ENCODE measurements around the gene LMO4.

The LMO4 gene

GRCh38 chr1:87328272-87329050 lies at the start of gene LMO4:
Gene LMO4 (plus strand): TSS chr1:87328880. CDS start chr1:87332016, 3,136 bp downstream.
- peaks cover 5% of the 10 kb centered on the region in 2 donors for H3K36me3 Mint-ChIP-seq
- no peaks in the 10 kb centered on the region for H3K27me3 Mint-ChIP-seq
- H3K9me3 Mint-ChIP-seq: no peaks in the 10 kb centered on the region
- peaks cover 25 to 46% of the 10 kb centered on the region in 2 donors for H3K4me1 Mint-ChIP-seq
- DNase-seq (peak; percentile 94), ATAC-seq (replicated peaks) (peak; percentile 88 to 89)
- peak within 1 kb of the TSS; percentile 94 for H3K27ac Mint-ChIP-seq
- H3K4me3 Mint-ChIP-seq: peak within 1 kb of the TSS; percentile 92 to 95

- Mint-ChIP-seq H3K4me1 (no peaks in the 10 kb centered on the region), H3K9me3 (no peaks in the 10 kb centered on the region), H3K36me3 (no peaks in the 10 kb centered on the region), H3K4me3 (no peak overlapping the region), H3K27ac (no peak overlapping the region), H3K27me3 (peaks cover 9 to 17% of the 10 kb centered on the region in 2 donors)
- DNase-seq: no peak
- ATAC-seq (replicated peaks): no peak
These were observed 49.2 kb upstream of the LMO4 start for GRCh38 chr1:87279536-87279875.

DNA sequence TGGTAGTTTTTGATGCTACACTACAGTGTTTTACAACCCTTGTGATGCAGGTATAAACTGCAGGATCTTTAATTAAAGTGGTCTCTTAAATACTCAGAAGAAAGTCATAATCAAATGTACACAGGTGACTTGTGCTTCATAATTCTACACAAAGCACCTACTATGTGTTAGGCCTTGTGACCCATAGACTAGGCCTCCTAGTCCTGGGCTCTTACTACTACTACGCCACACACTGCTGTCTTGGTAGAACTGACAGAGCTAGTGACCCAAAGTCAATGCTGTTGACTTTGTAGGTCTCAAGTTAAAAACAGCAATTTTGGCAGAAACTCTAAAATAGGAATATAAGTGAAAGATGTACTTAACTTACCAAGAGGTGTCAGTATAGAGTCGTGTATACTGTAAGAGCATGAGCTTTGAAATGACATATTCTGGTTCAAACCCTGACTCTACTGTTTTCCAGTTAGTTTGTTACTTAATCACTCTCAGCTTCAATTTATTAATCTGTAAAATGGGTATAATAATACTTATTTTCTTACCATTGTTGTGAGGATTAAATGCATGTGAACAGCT lies 48.6 kb upstream of the LMO4 start:
- Mint-ChIP-seq H3K4me1 (no peaks in the 10 kb centered on the region), H3K9me3 (no peaks in the 10 kb centered on the region), H3K27me3 (peaks cover 9 to 14% of the 10 kb centered on the region in 2 donors), H3K4me3 (no peak overlapping the region), H3K27ac (no peak overlapping the region), H3K36me3 (no peaks in the 10 kb centered on the region)
- DNase-seq: no peak
- no peak for ATAC-seq (replicated peaks)

DNA sequence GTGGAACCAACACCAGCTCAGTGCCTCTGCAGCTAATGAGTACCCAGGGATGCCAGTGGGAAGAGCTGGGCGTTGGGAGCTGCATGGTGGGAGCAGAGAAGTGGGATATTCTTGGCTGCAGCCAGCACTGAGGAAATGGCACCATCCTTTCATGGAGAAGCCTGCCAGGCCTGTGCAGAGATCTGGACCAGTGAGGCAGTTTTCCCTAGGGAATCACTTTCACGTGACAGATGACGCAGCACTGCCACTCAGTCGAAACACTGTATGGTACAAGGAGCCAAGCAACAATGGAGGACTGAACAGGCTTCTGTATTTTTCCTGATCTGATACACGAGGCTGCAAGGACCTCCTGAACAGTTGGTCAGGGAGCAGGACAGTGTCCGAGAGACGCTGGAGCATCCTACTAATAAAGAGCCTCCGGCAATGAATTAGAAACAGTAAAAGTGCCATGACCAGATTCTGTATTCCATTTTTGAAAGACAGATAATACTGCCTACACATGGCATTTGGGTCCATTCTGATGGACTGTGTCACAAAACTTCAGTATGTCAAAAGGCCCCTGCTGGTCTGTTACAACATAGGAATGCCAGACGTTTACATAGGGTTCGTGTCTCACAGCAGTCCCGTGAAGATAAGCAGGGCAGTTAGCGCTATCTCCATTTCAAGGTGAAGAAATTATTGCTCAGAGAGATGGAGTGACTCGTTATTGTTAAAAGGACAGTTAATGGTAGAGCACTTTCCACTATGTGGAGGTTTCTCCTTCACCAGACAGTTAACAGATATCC lies 44.0 kb upstream of the LMO4 start:
- Mint-ChIP-seq H3K4me3 (no peak overlapping the region), H3K9me3 (no peaks in the 10 kb centered on the region), H3K27me3 (peaks cover 4 to 17% of the 10 kb centered on the region in 2 donors), H3K27ac (no peak overlapping the region), H3K4me1 (no peaks in the 10 kb centered on the region), H3K36me3 (no peaks in the 10 kb centered on the region)
- ATAC-seq (replicated peaks) (no peak), DNase-seq (no peak)

GRCh38 chr1:87291107-87291506 lies 37.6 kb upstream of the LMO4 start:
- peaks cover 6 to 9% of the 10 kb centered on the region in 2 donors for H3K27me3 Mint-ChIP-seq
- no peak overlapping the region for H3K27ac Mint-ChIP-seq
- no peak for DNase-seq
- no peaks in the 10 kb centered on the region for H3K9me3 Mint-ChIP-seq
- H3K36me3 Mint-ChIP-seq: no peaks in the 10 kb centered on the region
- H3K4me3 Mint-ChIP-seq: no peak overlapping the region
- H3K4me1 Mint-ChIP-seq: no peaks in the 10 kb centered on the region
- no peak for ATAC-seq (replicated peaks)

GRCh38 chr1:87292684-87293493 lies 35.8 kb upstream of the LMO4 start:
- no peaks in the 10 kb centered on the region for H3K36me3 Mint-ChIP-seq
- H3K27me3 Mint-ChIP-seq: peaks cover 6 to 9% of the 10 kb centered on the region in 2 donors
- no peak overlapping the region for H3K4me3 Mint-ChIP-seq
- H3K9me3 Mint-ChIP-seq: no peaks in the 10 kb centered on the region
- H3K4me1 Mint-ChIP-seq: no peaks in the 10 kb centered on the region
- peak; percentile 66 to 76 for ATAC-seq (replicated peaks)
- H3K27ac Mint-ChIP-seq: no peak overlapping the region
- peak; percentile 9 for DNase-seq

- H3K36me3 Mint-ChIP-seq: no peaks in the 10 kb centered on the region
- DNase-seq (no peak), ATAC-seq (replicated peaks) (no peak)
- H3K4me1 Mint-ChIP-seq: no peaks in the 10 kb centered on the region
- no peaks in the 10 kb centered on the region for H3K9me3 Mint-ChIP-seq
- H3K4me3 Mint-ChIP-seq: no peak overlapping the region
- H3K27ac Mint-ChIP-seq: no peak overlapping the region
- peaks cover 0 to 5% of the 10 kb centered on the region in 2 donors for H3K27me3 Mint-ChIP-seq
These were observed 34.0 kb upstream of the LMO4 start for GRCh38 chr1:87294633-87295032.

- ATAC-seq (replicated peaks): no peak
- H3K9me3 Mint-ChIP-seq: no peaks in the 10 kb centered on the region
- no peak for DNase-seq
- H3K4me3 Mint-ChIP-seq: no peak overlapping the region
- H3K36me3 Mint-ChIP-seq: no peaks in the 10 kb centered on the region
- H3K27ac Mint-ChIP-seq: no peak overlapping the region
- peaks cover 0 to 3% of the 10 kb centered on the region in 2 donors for H3K27me3 Mint-ChIP-seq
- no peaks in the 10 kb centered on the region for H3K4me1 Mint-ChIP-seq
These were observed 33.1 kb upstream of the LMO4 start for GRCh38 chr1:87295445-87296110.

- no peaks in the 10 kb centered on the region for H3K4me1 Mint-ChIP-seq
- no peaks in the 10 kb centered on the region for H3K36me3 Mint-ChIP-seq
- ATAC-seq (replicated peaks): no peak
- H3K9me3 Mint-ChIP-seq: no peaks in the 10 kb centered on the region
- H3K27ac Mint-ChIP-seq: no peak overlapping the region
- H3K27me3 Mint-ChIP-seq: no peaks in the 10 kb centered on the region
- DNase-seq: no peak
- H3K4me3 Mint-ChIP-seq: no peak overlapping the region
These were observed 32.5 kb upstream of the LMO4 start for GRCh38 chr1:87296206-87296605.

DNA sequence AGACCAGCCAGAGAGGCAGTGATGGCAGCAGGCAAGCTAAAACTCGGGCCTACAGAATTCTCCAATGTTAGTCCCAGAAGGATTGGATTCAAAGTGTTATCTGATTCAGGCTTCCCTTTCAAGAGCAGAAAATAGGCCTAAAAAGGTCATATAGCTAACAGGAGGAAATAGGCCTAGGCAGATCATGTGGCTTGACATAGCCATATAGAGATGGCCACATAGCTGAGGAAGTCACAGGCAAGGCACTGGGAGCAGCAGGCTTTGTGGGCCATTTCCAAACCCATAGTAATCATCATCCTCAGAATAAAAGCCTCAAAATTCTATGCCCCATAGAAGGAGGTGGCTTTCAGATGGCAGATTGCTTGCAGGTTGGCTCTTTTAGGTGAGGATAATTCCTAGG lies 29.0 kb upstream of the LMO4 start:
- no peak for DNase-seq
- Mint-ChIP-seq H3K4me3 (no peak overlapping the region), H3K36me3 (no peaks in the 10 kb centered on the region), H3K27ac (no peak overlapping the region), H3K27me3 (peaks cover 0 to 6% of the 10 kb centered on the region in 2 donors), H3K9me3 (no peaks in the 10 kb centered on the region), H3K4me1 (no peaks in the 10 kb centered on the region)
- no peak for ATAC-seq (replicated peaks)

- no peak for ATAC-seq (replicated peaks)
- peaks cover 0 to 6% of the 10 kb centered on the region in 2 donors for H3K27me3 Mint-ChIP-seq
- H3K9me3 Mint-ChIP-seq: no peaks in the 10 kb centered on the region
- no peak for DNase-seq
- no peaks in the 10 kb centered on the region for H3K4me1 Mint-ChIP-seq
- no peaks in the 10 kb centered on the region for H3K36me3 Mint-ChIP-seq
- no peak overlapping the region for H3K27ac Mint-ChIP-seq
- no peak overlapping the region for H3K4me3 Mint-ChIP-seq
These were observed 28.1 kb upstream of the LMO4 start for GRCh38 chr1:87300628-87301027.

- Mint-ChIP-seq H3K4me3 (no peak overlapping the region), H3K36me3 (no peaks in the 10 kb centered on the region), H3K27ac (no peak overlapping the region), H3K4me1 (no peaks in the 10 kb centered on the region), H3K27me3 (peaks cover 4 to 15% of the 10 kb centered on the region in 2 donors), H3K9me3 (no peaks in the 10 kb centered on the region)
- ATAC-seq (replicated peaks) (no peak), DNase-seq (no peak)
These were observed 23.5 kb upstream of the LMO4 start for GRCh38 chr1:87305151-87305550.

GRCh38 chr1:87305762-87306161 lies 22.9 kb upstream of the LMO4 start:
- H3K27ac Mint-ChIP-seq: no peak overlapping the region
- peaks cover 4 to 15% of the 10 kb centered on the region in 2 donors for H3K27me3 Mint-ChIP-seq
- no peak overlapping the region for H3K4me3 Mint-ChIP-seq
- H3K9me3 Mint-ChIP-seq: no peaks in the 10 kb centered on the region
- DNase-seq (no peak), ATAC-seq (replicated peaks) (no peak)
- no peaks in the 10 kb centered on the region for H3K36me3 Mint-ChIP-seq
- H3K4me1 Mint-ChIP-seq: no peaks in the 10 kb centered on the region

GRCh38 chr1:87307306-87307705 lies 21.4 kb upstream of the LMO4 start:
- Mint-ChIP-seq H3K4me1 (no peaks in the 10 kb centered on the region), H3K27ac (no peak overlapping the region), H3K4me3 (no peak overlapping the region), H3K27me3 (peaks cover 4 to 8% of the 10 kb centered on the region in 2 donors), H3K9me3 (no peaks in the 10 kb centered on the region), H3K36me3 (no peaks in the 10 kb centered on the region)
- ATAC-seq (replicated peaks) (no peak), DNase-seq (no peak)
